GM19035 (cell line): ENCODE data around the gene ST3GAL3.
"Not testable (repeated sequence)": the region's sequence is repeated elsewhere in the genome, so short reads cannot be mapped to it uniquely, and the experiment has no call there.

Experiments
- ATAC-seq: cut with Tn5 transposase; IDR thresholded peaks from one replicate; pipeline ENCODE4 v1.9.1; 2021; ENCODE audit not compliant: unreplicated experiment

Gene ST3GAL3

GRCh38 chr1:43699281-43699680, 8.1 kb upstream of the ST3GAL3 start:
- ATAC-seq = no peak

- no peak for ATAC-seq
These were observed 3.5 kb upstream of the ST3GAL3 start for GRCh38 chr1:43703836-43704235.

GRCh38 chr1:43704838-43705237, 2.5 kb upstream of the ST3GAL3 start:
- no peak for ATAC-seq

- no peak for ATAC-seq
These were observed 2.0 kb upstream of the ST3GAL3 start for GRCh38 chr1:43705334-43705733.

- no peak for ATAC-seq
These were observed 1.2 kb upstream of the ST3GAL3 start for GRCh38 chr1:43705982-43706597.

- ATAC-seq = no peak
These were observed 642 bp upstream of the ST3GAL3 start for GRCh38 chr1:43706598-43707189.

- no peak for ATAC-seq
These were observed 670 bp downstream of the ST3GAL3 start for GRCh38 chr1:43708002-43708410.

GRCh38 chr1:43711049-43711448, 3.7 kb downstream of the ST3GAL3 start:
- no peak for ATAC-seq

- ATAC-seq = no peak
These were observed 4.4 kb downstream of the ST3GAL3 start for GRCh38 chr1:43711524-43712386.

GRCh38 chr1:43716559-43717281, 9.4 kb downstream of the ST3GAL3 start:
- no peak for ATAC-seq

- no peak for ATAC-seq
These were observed 11.7 kb downstream of the ST3GAL3 start for GRCh38 chr1:43719063-43719462.

GRCh38 chr1:43719670-43720419, 12.5 kb downstream of the ST3GAL3 start:
- ATAC-seq = not testable (repeated sequence)

- no peak for ATAC-seq
These were observed 15.5 kb downstream of the ST3GAL3 start for GRCh38 chr1:43722810-43723209.

- no peak for ATAC-seq
These were observed 22.6 kb downstream of the ST3GAL3 start for GRCh38 chr1:43729816-43730463.

GRCh38 chr1:43731867-43732531, 24.7 kb downstream of the ST3GAL3 start:
- ATAC-seq = no peak

GRCh38 chr1:43736819-43737218, 29.5 kb downstream of the ST3GAL3 start:
- no peak for ATAC-seq

- ATAC-seq = no peak
These were observed 34.7 kb downstream of the ST3GAL3 start for GRCh38 chr1:43742026-43742425.

- no peak for ATAC-seq
These were observed 35.9 kb downstream of the ST3GAL3 start for GRCh38 chr1:43743206-43743605.

- no peak for ATAC-seq
These were observed 40.4 kb downstream of the ST3GAL3 start for GRCh38 chr1:43747736-43748135.

GRCh38 chr1:43750083-43750482, 42.7 kb downstream of the ST3GAL3 start:
- ATAC-seq = no peak
